Upper lobe of left lung (tissue), 4 donors: ENCODE results near the gene NKAIN2.

Experiments
- CTCF ChIP-seq, 6 experiments: fragments of 450-650 bp in 4 of 6; fragments of 200-600 bp in 2 of 6; sonication (generic) in 2 of 6; IDR thresholded peaks; one replicate each; pipeline ENCODE4 v1.5.1; 2016 to 2019; ENCODE audit warnings: antibody characterized with exemption in 6 of 6
- EP300 ChIP-seq, 4 donors: sonication (generic); formaldehyde crosslinking; IDR thresholded peaks; one replicate each; pipeline ENCODE4 v1.5.1; 2017; ENCODE audit warnings: antibody characterized with exemption in 4 of 4, control low read depth in 2 of 4
- POLR2A ChIP-seq, 4 donors: fragments of 450-650 bp; IDR thresholded peaks; one replicate each; pipeline ENCODE4 v1.5.1; 2016 to 2017; ENCODE audit warnings: antibody characterized with exemption in 4 of 4, mild to moderate bottlenecking in 2 of 4
- POLR2AphosphoS5 ChIP-seq, 2 donors: sonication (generic); formaldehyde crosslinking; IDR thresholded peaks; one replicate each; pipeline ENCODE4 v1.5.1; 2017; ENCODE audit warnings: antibody characterized with exemption in 2 of 2

- TF ChIP-seq POLR2AphosphoS5 (IDR thresholded peaks at IDR 0.05), result no peak
- TF ChIP-seq CTCF (IDR thresholded peaks at IDR 0.05), result no peak
- TF ChIP-seq POLR2A (IDR thresholded peaks at IDR 0.05), result no peak
- no peak for TF ChIP-seq EP300 (IDR thresholded peaks at IDR 0.05)
Measured at GRCh38 chr6:124470803-124471202, 667.1 kb downstream of the NKAIN2 start.
